ENCODE data around the gene ZFHX3.

- TF ChIP-seq EP300 (IDR thresholded peaks at IDR 0.05; ENCODE audit: borderline replicate concordance), result no peak
- TF ChIP-seq CREB1 (IDR thresholded peaks at IDR 0.05; ENCODE audit: low read depth), result no peak
- TF ChIP-seq CEBPB (IDR thresholded peaks at IDR 0.05), result no peak
- no peak for TF ChIP-seq MAX (IDR thresholded peaks at IDR 0.05)
- no peak for TF ChIP-seq RAD21 (IDR thresholded peaks at IDR 0.05; ENCODE audit: low read depth)
- TF ChIP-seq USF1 (IDR thresholded peaks at IDR 0.05), result no peak
- no peak for TF ChIP-seq TAF1 (IDR thresholded peaks at IDR 0.05; ENCODE audit: low read depth)
- TF ChIP-seq YY1 (IDR thresholded peaks at IDR 0.05; ENCODE audit: low read depth), result no peak
Observed at GRCh38 chr16:72911971-72912370, 136.0 kb downstream of the ZFHX3 start.
